HuH-7 (cell line): Measurements from ENCODE around the gene TMEM131L.
"Not testable (repeated sequence)": the region's sequence is repeated elsewhere in the genome, so short reads cannot be mapped to it uniquely, and the experiment has no call there.

ENCODE experiments used
- DNase-seq: peaks from one replicate; pipeline ENCODE4 v3.0.0; 2011; ENCODE audit warnings: low spot score

Gene TMEM131L

DNA sequence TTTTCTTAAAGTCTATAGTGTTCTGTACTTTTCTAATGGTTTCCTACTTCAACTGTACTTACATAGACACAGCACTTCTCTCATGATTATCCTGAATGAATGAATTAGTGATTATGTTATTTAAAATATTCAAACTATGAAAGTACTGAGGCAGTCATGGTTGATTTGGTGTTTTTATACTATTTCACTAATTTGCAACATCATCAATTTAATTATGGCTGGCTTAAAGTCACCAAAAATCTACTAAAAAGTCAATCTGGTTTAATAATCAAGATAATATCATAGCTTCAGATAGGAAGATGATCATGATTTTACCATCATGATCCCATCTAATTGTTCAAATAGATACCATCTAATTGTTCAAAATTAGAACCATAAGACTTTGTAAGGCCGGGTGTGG lies 16.8 kb upstream of the TMEM131L start:
- no peak for DNase-seq

DNA sequence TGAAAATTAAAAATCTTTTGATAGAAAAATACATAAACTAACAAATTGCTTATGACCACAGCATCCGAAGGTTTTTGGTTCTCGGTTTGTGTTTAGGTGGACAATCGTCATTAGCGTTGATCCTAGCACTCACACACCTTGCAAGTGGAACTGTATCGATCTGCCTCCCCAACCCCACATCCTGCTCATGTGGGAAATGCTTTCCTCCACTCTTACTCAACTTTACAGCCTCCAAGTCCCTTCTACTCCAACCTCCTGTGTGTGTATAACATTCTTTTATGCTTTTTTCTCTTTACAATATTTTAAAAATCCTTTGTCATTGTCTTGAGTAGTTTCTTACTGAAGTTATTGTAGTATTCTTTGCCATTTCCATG lies 15.6 kb upstream of the TMEM131L start:
- DNase-seq: no peak

DNA sequence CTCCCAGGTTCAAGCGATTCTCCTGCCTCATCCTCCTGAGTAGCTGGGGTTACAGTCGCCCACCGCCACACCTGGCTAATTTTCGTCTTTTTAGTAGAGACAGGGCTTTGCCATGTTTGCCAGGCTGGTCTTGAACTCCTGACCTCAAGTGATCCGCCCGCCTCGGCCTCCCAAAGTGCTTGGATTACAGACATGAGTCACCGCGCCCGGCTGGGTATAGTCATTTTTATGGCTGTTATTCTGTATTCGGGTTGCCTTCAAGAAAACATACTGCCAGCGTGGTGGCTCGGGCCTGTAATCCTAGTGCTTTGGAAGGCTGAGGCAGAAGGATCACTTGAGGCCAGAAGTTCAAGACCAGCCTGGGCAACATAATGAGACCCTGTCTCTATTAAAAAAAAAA lies 15.0 kb upstream of the TMEM131L start:
- not testable (repeated sequence) for DNase-seq

- DNase-seq: no peak
Observed at GRCh38 chr4:153451911-153452657, 14.1 kb upstream of the TMEM131L start.

GRCh38 chr4:153452658-153453378 lies 13.3 kb upstream of the TMEM131L start:
- DNase-seq: no peak

DNA sequence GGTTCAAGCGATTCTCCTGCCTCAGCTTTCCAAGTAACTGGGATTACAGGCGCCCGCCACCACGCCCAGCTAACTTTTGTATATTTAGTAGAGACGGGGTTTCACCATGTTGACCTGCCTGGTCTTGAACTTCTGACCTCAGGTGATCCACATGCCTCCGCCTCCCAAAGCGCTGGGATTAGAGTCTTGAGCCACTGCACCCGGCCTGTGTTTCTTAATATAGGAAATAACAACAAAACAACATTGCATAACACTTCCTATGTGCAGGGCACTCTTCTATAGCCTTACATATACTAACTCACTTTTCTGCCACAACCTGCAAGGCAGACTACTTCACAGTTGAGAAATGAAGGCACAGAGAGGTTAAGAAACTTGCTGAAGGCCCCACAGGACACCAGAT lies 12.8 kb upstream of the TMEM131L start:
- no peak for DNase-seq

- no peak for DNase-seq
Observed at GRCh38 chr4:153458969-153459368, 7.2 kb upstream of the TMEM131L start.

GRCh38 chr4:153461549-153461948 lies 4.6 kb upstream of the TMEM131L start:
- not testable (repeated sequence) for DNase-seq

DNA sequence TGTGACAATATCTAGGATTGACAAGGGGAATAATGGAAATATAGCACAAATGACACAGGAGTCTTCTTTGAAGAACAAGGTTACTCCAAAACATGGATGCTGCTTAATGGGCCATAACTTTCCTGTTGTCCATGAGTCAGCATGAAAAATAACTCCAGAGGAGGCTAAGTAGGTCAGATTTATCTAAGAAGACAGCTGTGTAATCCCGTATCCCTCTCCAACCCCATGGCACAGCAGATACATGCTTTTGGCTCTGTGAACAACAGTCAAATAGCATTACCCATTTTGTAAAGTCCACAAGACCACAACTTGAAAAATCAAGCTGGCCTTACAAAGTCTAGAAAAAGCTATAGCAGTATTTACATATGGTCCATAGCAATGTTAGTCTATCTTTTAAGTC lies 2.1 kb upstream of the TMEM131L start:
- DNase-seq: no peak

GRCh38 chr4:153465140-153465539 lies 1.0 kb upstream of the TMEM131L start:
- no peak for DNase-seq

DNA sequence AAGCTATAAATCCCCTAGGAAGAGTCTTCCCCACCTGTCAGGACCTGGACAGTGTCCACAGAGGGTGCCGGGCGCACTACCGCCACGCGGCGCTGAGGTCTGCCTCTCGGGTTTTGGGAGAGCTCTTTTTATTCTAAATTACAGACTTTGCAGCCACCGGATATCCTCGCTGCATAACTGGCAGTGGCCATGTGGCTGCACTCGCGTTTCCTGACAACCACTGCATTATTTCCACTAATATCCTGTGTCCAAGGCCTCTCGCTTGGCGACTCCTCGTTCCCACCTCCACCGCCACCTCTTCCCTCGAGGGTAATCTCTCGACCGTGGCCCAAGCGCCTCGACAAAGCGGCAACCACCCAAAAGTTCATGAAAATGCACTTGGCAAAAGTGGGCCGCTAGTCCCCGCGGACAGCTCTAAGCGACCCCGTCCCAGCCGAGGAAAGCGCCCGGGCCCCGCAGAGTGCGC lies 512 bp upstream of the TMEM131L start:
- DNase-seq: peak; percentile 55

DNA sequence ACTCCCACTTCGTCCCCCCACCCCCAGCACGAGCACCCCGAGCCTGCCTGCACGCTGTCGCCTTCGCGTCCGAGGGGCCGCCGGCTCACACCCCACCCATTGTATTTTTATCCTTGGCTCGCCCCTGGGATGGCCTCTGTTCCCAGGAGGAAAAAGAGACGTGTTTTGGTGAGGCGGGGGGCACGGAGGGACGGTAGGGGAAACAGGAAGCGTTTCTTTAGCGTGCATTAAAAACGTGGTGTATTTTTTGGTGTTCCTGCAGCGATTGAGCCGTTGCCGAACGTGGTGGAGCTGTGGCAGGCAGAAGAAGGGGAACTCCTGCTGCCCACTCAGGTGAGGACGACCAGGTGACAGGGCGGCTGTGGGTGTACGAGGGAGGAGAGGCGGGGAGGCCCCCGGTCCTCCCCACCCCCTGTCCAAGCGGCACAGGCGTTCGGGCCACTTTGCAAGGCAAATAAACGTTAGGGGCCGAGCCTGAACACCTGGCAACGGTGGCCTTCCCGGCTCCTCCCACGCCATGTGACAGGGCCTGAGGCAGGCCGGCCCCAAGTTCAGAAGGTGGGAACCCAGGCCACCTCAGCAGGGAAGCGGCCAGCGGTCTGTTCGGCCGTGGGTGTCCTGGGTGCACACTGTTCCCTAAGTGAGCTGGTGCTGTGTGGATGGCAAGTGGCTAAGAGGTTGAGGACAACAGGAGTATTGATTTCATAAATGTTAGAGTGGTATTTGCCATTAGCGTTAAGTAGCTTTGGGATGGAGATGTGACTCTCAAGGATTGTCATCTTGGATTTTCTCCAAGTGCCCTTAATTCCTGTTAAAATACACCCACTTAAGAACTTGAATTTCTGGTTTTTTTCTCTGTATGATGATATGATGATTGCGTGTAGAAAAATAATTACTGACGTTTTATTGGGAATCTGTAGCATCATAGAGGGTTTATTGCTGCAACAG lies 1.1 kb downstream of the TMEM131L start:
- DNase-seq: peak; percentile 63

- DNase-seq: no peak
Observed at GRCh38 chr4:153467897-153468262, 1.7 kb downstream of the TMEM131L start.

DNA sequence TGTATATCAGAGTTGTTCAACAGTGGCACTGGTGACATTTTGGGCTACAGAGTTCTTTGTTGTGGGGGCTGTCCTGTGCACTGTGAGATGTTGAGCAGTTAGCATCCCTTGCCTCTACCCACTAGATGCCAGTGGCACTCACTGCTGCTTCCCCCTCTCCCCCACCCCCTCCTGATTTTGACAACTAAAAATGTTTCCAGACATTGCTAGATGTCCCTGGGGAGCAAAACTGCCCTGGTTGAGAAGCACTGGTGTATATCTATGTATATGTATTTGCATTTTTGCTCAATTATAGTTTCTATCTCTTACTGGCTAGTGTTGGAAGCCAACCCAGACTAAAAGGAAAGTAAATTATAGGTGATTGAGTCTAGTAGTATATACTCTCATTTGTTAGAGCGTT lies 2.4 kb downstream of the TMEM131L start:
- DNase-seq: no peak

DNA sequence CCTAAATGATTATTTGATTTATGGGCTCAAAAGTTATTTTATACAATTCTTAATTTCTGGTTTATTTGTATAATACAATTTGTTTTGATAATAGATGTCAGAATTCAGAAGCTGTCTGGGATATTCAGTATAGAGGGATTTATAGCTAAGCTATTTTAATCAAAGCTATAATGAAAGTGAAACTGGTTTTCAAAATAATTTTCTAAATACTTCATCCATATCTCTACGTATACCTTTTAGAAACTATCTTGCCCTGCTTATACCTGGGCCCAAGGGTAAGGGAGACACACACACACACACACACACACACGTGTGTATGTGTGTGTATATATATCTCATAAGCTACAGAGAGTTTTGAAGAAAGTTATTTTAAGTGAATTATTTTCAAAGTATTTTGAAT lies 2.9 kb downstream of the TMEM131L start:
- no peak for DNase-seq

GRCh38 chr4:153471071-153471697 lies 5.0 kb downstream of the TMEM131L start:
- DNase-seq: not testable (repeated sequence)

- DNase-seq: no peak
Observed at GRCh38 chr4:153471698-153472093, 5.5 kb downstream of the TMEM131L start.

- no peak for DNase-seq
Observed at GRCh38 chr4:153472122-153473037, 6.2 kb downstream of the TMEM131L start.

DNA sequence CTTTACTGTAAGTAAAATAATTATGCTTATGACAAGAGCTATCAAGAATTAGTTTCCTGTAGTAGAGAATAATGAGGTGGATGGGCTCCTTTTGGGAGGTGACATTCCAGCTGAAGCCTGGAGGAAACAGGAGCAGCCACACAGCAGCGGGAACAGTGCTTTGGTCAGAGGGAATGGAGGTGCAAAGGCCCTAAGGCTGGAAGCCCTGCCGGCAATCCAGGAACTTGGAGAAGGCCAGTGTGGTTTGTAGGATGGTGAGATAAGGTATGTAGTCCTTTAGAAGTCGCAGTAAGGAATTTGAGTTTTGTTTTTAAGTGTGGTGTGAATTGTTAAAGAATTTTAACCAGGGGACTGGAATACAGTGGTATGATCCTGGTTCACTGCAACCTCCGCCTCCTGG lies 8.1 kb downstream of the TMEM131L start:
- no peak for DNase-seq

DNA sequence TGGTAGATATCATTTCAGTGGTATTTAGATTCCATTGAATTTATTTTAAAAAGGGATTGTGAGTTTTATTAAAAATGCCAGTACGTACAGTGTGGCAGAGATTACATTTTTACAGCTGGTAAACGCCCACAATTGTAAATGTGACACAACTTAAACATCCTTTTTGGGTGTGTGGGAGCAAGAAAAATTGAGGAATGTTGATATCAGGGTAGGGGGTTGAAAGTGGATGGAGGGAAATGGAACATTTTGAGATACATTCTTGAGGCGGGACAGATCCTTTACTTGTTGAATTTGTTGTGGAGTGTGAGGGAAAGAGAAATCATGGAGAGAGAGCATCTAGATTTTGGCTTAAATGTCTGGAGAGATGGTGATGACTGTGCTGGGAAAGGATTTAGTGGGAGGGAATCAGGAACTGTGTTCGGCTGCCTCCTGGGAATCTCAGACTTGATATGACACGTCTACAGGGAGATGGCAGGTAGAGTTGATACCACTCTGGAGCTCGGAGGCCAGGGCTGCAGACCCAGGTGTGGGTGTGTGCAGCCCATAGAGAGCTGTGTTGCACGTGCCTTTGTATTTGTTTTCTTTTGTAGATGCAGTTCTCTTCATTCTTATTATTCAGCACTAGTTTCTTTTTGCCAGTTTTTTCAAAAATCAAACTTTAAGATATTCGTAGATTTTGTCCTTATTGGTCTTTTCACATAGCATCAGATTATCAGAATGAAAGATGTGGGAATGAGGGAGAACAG lies 10.8 kb downstream of the TMEM131L start:
- DNase-seq: no peak
